Peyer's patch (tissue), 4 donors: ENCODE data around the gene MYO1F. TPM values are rescaled to one million over a fixed set of nuclear protein-coding genes. Genes with fewer than 3 reads are reported as not detected.
A peak's percentile ranks its signal among the peaks of the same experiment; 100 is the strongest.

Source experiments
- DNase-seq, 3 donors: peaks; one replicate each; pipeline ENCODE4 v3.0.0-alpha.2; 2017 to 2019
- H3K27ac ChIP-seq, 4 donors: fragments of 200-600 bp; sonication (generic); one replicate each; pipeline ENCODE4 v1.5.1; 2016 to 2019
- H3K27me3 ChIP-seq, 2 donors: fragments of 200-600 bp; sonication (generic); one replicate each; pipeline ENCODE4 v1.5.1; 2019
- H3K36me3 ChIP-seq, 3 donors: fragments of 200-600 bp; sonication (generic); one replicate each; pipeline ENCODE4 v1.5.1; 2016 to 2019
- H3K4me1 ChIP-seq, 4 donors: fragments of 200-600 bp; sonication (generic); one replicate each; pipeline ENCODE4 v1.5.1; 2016 to 2019
- H3K4me3 ChIP-seq, 4 donors: fragments of 200-600 bp; sonication (generic); 1 replicate in 3 of 4; 2 replicates in 1 of 4; pipeline ENCODE4 v1.5.1; 2016 to 2019; ENCODE audit warnings: mild to moderate bottlenecking in 1 of 4
- H3K9me3 ChIP-seq, 4 donors: fragments of 200-600 bp; sonication (generic); one replicate each; pipeline ENCODE4 v1.5.1; 2016 to 2019; ENCODE audit warnings: mild to moderate bottlenecking in 1 of 4
- POLR2A ChIP-seq, 2 donors: fragments of 450-650 bp; IDR thresholded peaks; one replicate each; pipeline ENCODE4 v1.5.1; 2017; ENCODE audit warnings: antibody characterized with exemption in 2 of 2, mild to moderate bottlenecking in 2 of 2, moderate library complexity in 2 of 2
- total RNA-seq, 4 donors: library from RNA; depleted of rRNA; stranded (reverse); fragments of >200 nt; gene quantifications; one replicate each; pipeline ENCODE4 v1.1.0, GENCODE V29; 2016
- TF ChIP-seq, protein P1 (sequence below), 6 experiments: fragments of 450-650 bp in 4 of 6; fragments of 200-600 bp in 2 of 6; sonication (generic) in 1 of 6; IDR thresholded peaks; one replicate each; pipeline ENCODE4 v1.5.1; 2017 to 2019; ENCODE audit warnings: antibody characterized with exemption in 6 of 6, mild to moderate bottlenecking in 3 of 6, moderate library complexity in 1 of 6

The MYO1F gene
- total RNA-seq, 4 donors from 2014 or later, result 10.8 to 168 (median 22.1) TPM

DNA sequence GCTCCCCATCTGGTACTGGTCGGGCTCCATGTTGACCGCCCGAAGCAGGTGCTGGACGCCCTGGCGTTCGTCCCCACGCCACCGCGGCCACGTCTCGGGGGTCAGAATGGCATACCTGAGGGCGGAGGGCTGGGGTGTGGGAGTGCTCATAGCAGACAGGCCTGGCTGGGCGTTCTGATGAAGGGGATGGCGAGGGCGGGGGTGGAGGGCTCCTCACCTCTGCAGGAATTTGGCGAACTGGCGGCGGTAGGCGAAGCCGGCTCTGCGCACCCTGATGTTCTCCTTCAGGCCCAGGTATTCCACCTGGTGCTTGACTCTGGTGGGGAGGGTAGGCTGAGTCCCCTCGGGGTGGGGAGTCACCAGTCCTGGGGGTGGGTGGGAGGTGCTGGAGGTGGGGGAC, 41.0 kb downstream of the MYO1F start:
- no peak overlapping the region for H3K4me3 ChIP-seq
- TF ChIP-seq POLR2A (IDR thresholded peaks at IDR 0.05), result no peak
- TF ChIP-seq, protein P1, sequence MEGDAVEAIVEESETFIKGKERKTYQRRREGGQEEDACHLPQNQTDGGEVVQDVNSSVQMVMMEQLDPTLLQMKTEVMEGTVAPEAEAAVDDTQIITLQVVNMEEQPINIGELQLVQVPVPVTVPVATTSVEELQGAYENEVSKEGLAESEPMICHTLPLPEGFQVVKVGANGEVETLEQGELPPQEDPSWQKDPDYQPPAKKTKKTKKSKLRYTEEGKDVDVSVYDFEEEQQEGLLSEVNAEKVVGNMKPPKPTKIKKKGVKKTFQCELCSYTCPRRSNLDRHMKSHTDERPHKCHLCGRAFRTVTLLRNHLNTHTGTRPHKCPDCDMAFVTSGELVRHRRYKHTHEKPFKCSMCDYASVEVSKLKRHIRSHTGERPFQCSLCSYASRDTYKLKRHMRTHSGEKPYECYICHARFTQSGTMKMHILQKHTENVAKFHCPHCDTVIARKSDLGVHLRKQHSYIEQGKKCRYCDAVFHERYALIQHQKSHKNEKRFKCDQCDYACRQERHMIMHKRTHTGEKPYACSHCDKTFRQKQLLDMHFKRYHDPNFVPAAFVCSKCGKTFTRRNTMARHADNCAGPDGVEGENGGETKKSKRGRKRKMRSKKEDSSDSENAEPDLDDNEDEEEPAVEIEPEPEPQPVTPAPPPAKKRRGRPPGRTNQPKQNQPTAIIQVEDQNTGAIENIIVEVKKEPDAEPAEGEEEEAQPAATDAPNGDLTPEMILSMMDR (IDR thresholded peaks at IDR 0.05), result no peak
- no peaks in the 10 kb centered on the region for H3K27me3 ChIP-seq
- H3K4me1 ChIP-seq, result peaks cover 0 to 9% (median 0%) of the 10 kb centered on the region in 4 donors
- no peaks in the 10 kb centered on the region for H3K9me3 ChIP-seq
- H3K27ac ChIP-seq, result no peak overlapping the region
- no peaks in the 10 kb centered on the region for H3K36me3 ChIP-seq
- no peak for DNase-seq

DNA sequence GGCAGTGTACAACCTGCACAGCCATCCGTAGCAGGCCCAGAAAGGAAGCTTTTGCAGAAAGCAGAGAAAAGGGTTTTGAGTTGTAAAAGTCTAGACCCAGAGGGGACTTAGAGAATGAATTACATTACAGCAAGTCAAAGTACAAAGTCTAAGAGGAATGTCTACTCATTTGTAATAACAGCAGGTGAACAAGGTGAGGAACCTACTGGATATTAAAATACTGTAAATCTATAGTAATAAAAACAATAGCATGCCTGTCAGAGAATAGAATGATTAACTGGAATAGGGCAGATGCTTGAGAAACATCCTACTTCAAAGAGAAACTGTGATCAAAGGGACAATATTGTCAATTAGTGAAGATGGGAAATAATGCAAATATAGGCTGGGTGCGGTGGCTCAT, 45.0 kb downstream of the MYO1F start:
- TF ChIP-seq POLR2A (IDR thresholded peaks at IDR 0.05), result no peak
- TF ChIP-seq, protein P1 (IDR thresholded peaks at IDR 0.05), result no peak
- no peak for DNase-seq
- no peaks in the 10 kb centered on the region for H3K9me3 ChIP-seq
- H3K4me1 ChIP-seq, result peaks cover 0 to 19% (median 0%) of the 10 kb centered on the region in 4 donors
- H3K27ac ChIP-seq, result no peak overlapping the region
- H3K36me3 ChIP-seq, result peaks cover 0 to 13% (median 0%) of the 10 kb centered on the region in 3 donors
- no peaks in the 10 kb centered on the region for H3K27me3 ChIP-seq
- H3K4me3 ChIP-seq, result no peak overlapping the region

DNA sequence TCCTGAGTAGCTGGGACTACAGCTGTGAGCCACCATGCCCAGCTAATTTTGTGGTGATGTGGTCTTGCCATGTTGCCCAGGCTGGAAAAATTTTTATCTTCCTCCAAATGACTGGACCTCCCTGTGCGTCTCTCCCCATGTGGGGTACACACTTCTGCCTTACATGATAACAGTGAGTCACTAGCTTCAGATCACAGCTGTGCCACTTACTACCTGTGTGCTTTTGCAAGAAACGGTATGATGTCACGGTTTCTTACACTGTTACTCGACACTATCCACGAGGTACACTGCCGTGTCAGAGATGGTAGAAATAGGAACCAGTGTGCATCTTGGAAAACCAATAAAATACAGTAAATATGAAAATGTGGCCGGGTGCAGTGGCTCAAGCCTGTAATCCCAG, 45.8 kb downstream of the MYO1F start:
- no peaks in the 10 kb centered on the region for H3K9me3 ChIP-seq
- TF ChIP-seq POLR2A (IDR thresholded peaks at IDR 0.05), result no peak
- TF ChIP-seq, protein P1 (IDR thresholded peaks at IDR 0.05), result no peak
- peaks cover 0 to 16% (median 0%) of the 10 kb centered on the region in 3 donors for H3K36me3 ChIP-seq
- no peak overlapping the region for H3K4me3 ChIP-seq
- no peak for DNase-seq
- no peaks in the 10 kb centered on the region for H3K27me3 ChIP-seq
- H3K4me1 ChIP-seq, result peaks cover 0 to 21% (median 0%) of the 10 kb centered on the region in 4 donors
- H3K27ac ChIP-seq, result no peak overlapping the region

DNA sequence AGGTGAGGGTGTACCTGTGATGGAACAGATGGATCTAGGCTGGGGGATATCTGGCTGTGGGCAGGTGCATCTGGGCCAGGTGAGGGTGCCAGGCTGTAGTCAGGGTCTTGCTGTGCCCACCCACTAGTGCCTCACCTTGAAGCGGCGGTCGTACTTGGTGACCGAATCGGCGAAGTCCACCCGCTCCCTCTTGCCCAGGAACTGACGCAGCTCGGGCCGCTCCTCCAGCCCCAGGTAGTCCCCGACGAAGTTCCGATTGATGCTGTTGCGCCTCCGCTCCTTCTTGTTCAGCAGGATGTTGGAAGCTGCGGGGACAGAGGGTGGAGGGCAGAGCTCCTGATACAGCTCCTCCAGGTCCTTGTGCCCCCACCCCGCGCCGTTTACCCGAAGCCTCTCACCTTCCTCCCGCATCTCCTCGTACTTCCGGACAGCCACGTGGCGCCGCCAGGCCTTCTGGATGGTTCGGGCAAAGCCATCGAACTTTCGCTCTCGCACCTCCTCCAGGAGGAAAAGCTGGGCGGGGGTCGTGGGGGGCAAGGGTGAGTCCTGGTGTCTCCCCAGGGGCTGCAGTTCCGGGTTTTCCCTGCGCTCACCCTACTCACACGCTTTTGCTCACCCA, 47.1 kb downstream of the MYO1F start:
- Histone ChIP-seq H3K4me1 (peaks cover 0 to 21% (median 0%) of the 10 kb centered on the region in 4 donors), H3K36me3 (peaks cover 0 to 18% (median 0%) of the 10 kb centered on the region in 3 donors), H3K4me3 (no peak overlapping the region), H3K27me3 (no peaks in the 10 kb centered on the region), H3K9me3 (no peaks in the 10 kb centered on the region), H3K27ac (peak overlapping the region in 1 of 4 donors; percentile 58)
- TF ChIP-seq POLR2A (IDR thresholded peaks at IDR 0.05), result no peak
- no peak for DNase-seq

DNA sequence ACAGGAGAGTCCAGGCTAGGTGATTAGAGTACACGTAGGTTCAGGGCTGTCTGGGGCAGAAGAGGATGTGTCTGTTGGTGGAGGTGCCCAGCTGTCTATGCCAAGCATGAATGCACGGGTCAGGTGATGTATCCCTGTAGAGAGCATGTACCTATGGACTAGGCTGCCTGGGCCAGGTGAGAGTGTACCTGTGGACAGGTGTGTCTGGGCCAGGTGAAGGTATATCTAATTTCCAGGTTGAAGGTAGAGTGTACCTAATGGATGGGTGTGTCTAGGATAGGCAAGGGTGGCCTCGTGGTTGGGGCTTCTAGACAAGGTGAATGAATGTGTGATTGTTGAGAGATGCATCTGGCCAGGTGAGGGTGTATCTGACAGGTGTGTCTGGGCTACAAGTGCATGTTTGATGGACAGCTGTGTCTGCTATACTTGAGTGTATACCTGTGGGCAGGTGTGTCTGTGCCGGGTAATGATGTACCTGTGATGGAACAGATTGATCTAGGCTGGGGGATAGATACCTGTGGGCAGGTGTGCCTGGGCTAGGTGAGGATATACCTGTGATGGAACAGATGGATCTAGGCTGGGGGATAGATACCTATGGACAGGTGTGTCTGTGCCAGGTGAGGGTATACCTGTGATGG, 47.8 kb downstream of the MYO1F start:
- DNase-seq, result no peak
- H3K27ac ChIP-seq, result peak overlapping the region in 2 of 4 donors; percentile 14 to 58
- TF ChIP-seq, protein P1 (IDR thresholded peaks at IDR 0.05), result no peak
- TF ChIP-seq POLR2A (IDR thresholded peaks at IDR 0.05), result peak in 1 of 2 donors; percentile 4

DNA sequence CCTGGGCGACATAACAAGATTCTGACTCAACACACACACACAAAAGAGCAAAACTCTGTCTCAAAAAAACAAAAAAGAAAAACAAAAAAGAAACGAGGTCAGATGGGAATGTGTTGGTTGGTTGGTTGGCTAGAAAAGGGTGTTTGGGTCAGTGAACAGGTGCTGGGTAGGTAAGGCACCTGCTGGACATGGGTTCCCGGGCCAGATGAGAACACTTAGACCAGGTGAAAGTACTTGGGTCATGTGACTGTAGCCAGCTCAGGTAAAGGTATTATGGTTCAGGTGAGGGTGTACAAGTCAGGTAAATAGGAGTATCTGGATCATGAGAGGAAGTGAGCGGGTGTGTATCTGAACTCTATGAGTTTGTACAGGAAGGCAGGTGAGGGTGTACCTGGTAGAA, 48.7 kb downstream of the MYO1F start:
- H3K27me3 ChIP-seq, result no peaks in the 10 kb centered on the region
- peaks cover 0 to 21% (median 0%) of the 10 kb centered on the region in 4 donors for H3K4me1 ChIP-seq
- H3K4me3 ChIP-seq, result no peak overlapping the region
- no peak for DNase-seq
- H3K27ac ChIP-seq, result peak overlapping the region in 1 of 4 donors; percentile 58
- no peak for TF ChIP-seq POLR2A (IDR thresholded peaks at IDR 0.05)
- TF ChIP-seq, protein P1 (IDR thresholded peaks at IDR 0.05), result no peak
- H3K36me3 ChIP-seq, result peaks cover 0 to 18% (median 0%) of the 10 kb centered on the region in 3 donors
- no peaks in the 10 kb centered on the region for H3K9me3 ChIP-seq

More for the DNA sequence above, 47.8 kb downstream of the MYO1F start:
- Histone ChIP-seq H3K36me3 (peaks cover 0 to 18% (median 0%) of the 10 kb centered on the region in 3 donors), H3K4me3 (no peak overlapping the region), H3K9me3 (no peaks in the 10 kb centered on the region), H3K27me3 (no peaks in the 10 kb centered on the region), H3K4me1 (peaks cover 0 to 21% (median 0%) of the 10 kb centered on the region in 4 donors)
